ENCODE data around the gene ZSWIM1. TPM values are rescaled to one million over a fixed set of nuclear protein-coding genes. Genes with fewer than 3 reads are reported as not detected.

Gene ZSWIM1
- total and polyA plus RNA-seq, 10 of the 15 experiments (the other 5 are each of a cell fraction or from before 2014, with no cell fraction given): 2.4 to 16.0 (median 9.8) TPM

GRCh38 chr20:45905505-45906079, 24.6 kb downstream of the ZSWIM1 start:
- Histone ChIP-seq H2AFZ (ENCODE audit: control insufficient read depth, low read depth, low read length) (no peak overlapping the region), H3K36me3 (ENCODE audit: control insufficient read depth in 2 of 2, insufficient read depth in 2 of 2, low read length in 1 of 2) (no peaks in the 10 kb centered on the region), H3K27ac (ENCODE audit: control insufficient read depth, insufficient read depth) (no peak overlapping the region), H3K79me2 (ENCODE audit: control insufficient read depth, insufficient read depth, low read length) (no peaks in the 10 kb centered on the region), H3K4me2 (ENCODE audit: control insufficient read depth, insufficient read depth) (no peak overlapping the region), H3K9me3 (replicated peaks; ENCODE audit: control insufficient read depth, insufficient read depth, low read length) (no peaks in the 10 kb centered on the region), H3K4me1 (ENCODE audit: control insufficient read depth, insufficient read depth, low read length) (no peaks in the 10 kb centered on the region), H3K9ac (ENCODE audit: control insufficient read depth, insufficient read depth, low read length) (no peak overlapping the region), H3K27me3 (replicated peaks in 1 of 2; ENCODE audit: control insufficient read depth in 2 of 2, insufficient read depth in 2 of 2, low read length in 1 of 2) (no peaks in the 10 kb centered on the region), H4K20me1 (ENCODE audit: control insufficient read depth, insufficient read depth) (no peaks in the 10 kb centered on the region), H3K4me3 (no peak overlapping the region)
- no TSS peak for BruUV-seq (replicated peaks)
- DNase-seq (ENCODE audit: low read depth, low spot score) (no peak), ATAC-seq (no peak), FAIRE-seq (no peak)
- RAD21 ChIA-PET (ENCODE audit: unreplicated experiment): no interaction called here
- CTCF ChIA-PET: interaction anchor here (1.0 to 1.9 kb wide), 4 partner anchors 15 to 107 kb away, joined by 3 to 5 read pairs (median 4); partner anchors contain the start of genes CTSA and NEURL2
- SMC1A ChIA-PET (ENCODE audit: uncharacterized antibody, unreplicated experiment): interaction anchor here (0.8 to 1.8 kb wide), 2 partner anchors 21 to 28 kb away, joined by 4 to 5 read pairs; partner anchors contain the start of gene PCIF1
- intact Hi-C loops (cut with micrococcal nuclease; ENCODE audit: unreplicated experiment): no loop called here
- WGBS (ENCODE audit: insufficient coverage, insufficient replicate concordance, low lambda C conversion rate, missing lambda C conversion rate): 83% methylated on average over 8 of the region's 8 CpGs
- POLR2A ChIA-PET: interaction anchor here (0.6 kb wide), 1 partner anchor 44 kb away, joined by 3 read pairs; no protein-coding TSS in a partner anchor
- in situ Hi-C loops (cut with MboI): no loop called here
- TF ChIP-seq POLR2A (IDR thresholded peaks at IDR 0.05; ENCODE audit: low read depth, low read length) (no peak), USF2 (IDR thresholded peaks at IDR 0.05; ENCODE audit: borderline replicate concordance, low read depth, low read length) (no peak), CEBPB (IDR thresholded peaks at IDR 0.05; ENCODE audit: borderline replicate concordance in 1 of 2, low read depth in 2 of 2, low read length in 2 of 2) (no peak), ZNF622 (IDR thresholded peaks at IDR 0.05) (no peak), LARP7 (IDR thresholded peaks at IDR 0.05) (no peak), WRNIP1 (IDR thresholded peaks at IDR 0.05; ENCODE audit: borderline replicate concordance, low read depth, low read length) (no peak), SUPT20H (IDR thresholded peaks at IDR 0.05; ENCODE audit: borderline replicate concordance, control insufficient read depth, low read depth, low read length) (no peak), SKIL (IDR thresholded peaks at IDR 0.05; ENCODE audit: low read depth, poor library complexity, severe bottlenecking) (no peak), EP300 (IDR thresholded peaks at IDR 0.05; ENCODE audit: borderline replicate concordance in 1 of 2, control insufficient read depth in 1 of 2, low read depth in 2 of 2, low read length in 2 of 2) (no peak), SUZ12 (IDR thresholded peaks at IDR 0.05; ENCODE audit: unreplicated experiment) (no peak), REST (IDR thresholded peaks at IDR 0.05; ENCODE audit: low read depth, low read length) (no peak), RB1 (IDR thresholded peaks at IDR 0.05; ENCODE audit: borderline replicate concordance) (no peak), HCFC1 (IDR thresholded peaks at IDR 0.05; ENCODE audit: low read length) (no peak), TAF1 (IDR thresholded peaks at IDR 0.05; ENCODE audit: borderline replicate concordance, low read depth, low read length) (no peak)

All from GM12878 (cell line).